DND-41 (cell line): Measurements from ENCODE around the gene APOO.

Source experiments
- EZH2 ChIP-seq: IDR thresholded peaks from 3 replicates; pipeline ENCODE4 v1.6.1; 2012; ENCODE audit warnings: borderline replicate concordance, low read depth, mild to moderate bottlenecking, moderate library complexity, low read length, inconsistent platforms; ENCODE audit not compliant: severe bottlenecking
- TF ChIP-seq, protein P1 (sequence below): IDR thresholded peaks from 2 replicates; pipeline ENCODE4 v1.5.1; 2012; ENCODE audit warnings: borderline replicate concordance, low read length, moderate library complexity, mild to moderate bottlenecking; ENCODE audit not compliant: poor library complexity, severe bottlenecking; ENCODE audit errors: extremely low read depth

DNA sequence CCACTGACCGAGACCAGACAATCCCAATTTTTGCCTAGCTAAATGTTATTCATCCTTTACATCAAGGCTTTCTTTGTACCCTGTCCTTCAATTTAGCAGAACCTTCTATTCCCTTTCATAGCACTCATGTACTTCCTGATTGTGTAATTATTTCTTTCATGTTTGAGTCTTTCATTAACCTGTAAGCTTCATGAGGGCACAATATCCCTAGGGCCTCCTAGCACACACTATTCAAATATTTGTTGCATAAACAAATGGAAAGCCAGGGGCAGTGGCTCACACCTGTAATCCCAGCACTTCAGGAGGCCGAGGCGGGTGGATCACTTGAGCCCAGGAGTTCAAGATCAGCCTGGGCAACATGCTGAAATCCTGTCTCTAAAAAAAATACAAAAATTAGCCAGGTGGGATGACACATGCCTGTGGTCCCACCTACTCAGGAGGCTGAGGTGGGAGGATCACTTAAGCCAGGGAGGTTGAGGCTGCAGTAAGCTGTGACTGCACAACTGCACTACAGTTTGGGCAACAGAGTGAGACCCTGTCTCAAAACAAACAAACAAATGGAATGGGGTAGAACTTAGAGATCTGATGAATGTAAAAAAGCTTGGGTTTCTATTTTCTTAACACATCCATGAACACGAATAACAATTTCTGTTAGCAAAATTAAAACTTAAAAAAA is 65.8 kb downstream of the APOO start:
- TF ChIP-seq, protein P1, sequence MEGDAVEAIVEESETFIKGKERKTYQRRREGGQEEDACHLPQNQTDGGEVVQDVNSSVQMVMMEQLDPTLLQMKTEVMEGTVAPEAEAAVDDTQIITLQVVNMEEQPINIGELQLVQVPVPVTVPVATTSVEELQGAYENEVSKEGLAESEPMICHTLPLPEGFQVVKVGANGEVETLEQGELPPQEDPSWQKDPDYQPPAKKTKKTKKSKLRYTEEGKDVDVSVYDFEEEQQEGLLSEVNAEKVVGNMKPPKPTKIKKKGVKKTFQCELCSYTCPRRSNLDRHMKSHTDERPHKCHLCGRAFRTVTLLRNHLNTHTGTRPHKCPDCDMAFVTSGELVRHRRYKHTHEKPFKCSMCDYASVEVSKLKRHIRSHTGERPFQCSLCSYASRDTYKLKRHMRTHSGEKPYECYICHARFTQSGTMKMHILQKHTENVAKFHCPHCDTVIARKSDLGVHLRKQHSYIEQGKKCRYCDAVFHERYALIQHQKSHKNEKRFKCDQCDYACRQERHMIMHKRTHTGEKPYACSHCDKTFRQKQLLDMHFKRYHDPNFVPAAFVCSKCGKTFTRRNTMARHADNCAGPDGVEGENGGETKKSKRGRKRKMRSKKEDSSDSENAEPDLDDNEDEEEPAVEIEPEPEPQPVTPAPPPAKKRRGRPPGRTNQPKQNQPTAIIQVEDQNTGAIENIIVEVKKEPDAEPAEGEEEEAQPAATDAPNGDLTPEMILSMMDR: no peak
- no peak for TF ChIP-seq EZH2
